ENCODE measurements around the gene ZBTB20. TPM values are rescaled to one million over a fixed set of nuclear protein-coding genes. Genes with fewer than 3 reads are reported as not detected.

ZBTB20 gene
- total and polyA plus RNA-seq, 10 of the 15 experiments (the other 5 are each of a cell fraction or from before 2014, with no cell fraction given): 0.20 to 5.5 (median 2.2) TPM

GRCh38 chr3:114400371-114400770 lies 746.7 kb downstream of the ZBTB20 start:
- in situ Hi-C loops (cut with MboI) (no loop called here), intact Hi-C loops (cut with micrococcal nuclease; ENCODE audit: unreplicated experiment) (no loop called here)
- Histone ChIP-seq H3K27me3 (replicated peaks in 1 of 2; ENCODE audit: control insufficient read depth in 2 of 2, insufficient read depth in 2 of 2, low read length in 1 of 2) (no peaks in the 10 kb centered on the region), H3K4me2 (ENCODE audit: control insufficient read depth, insufficient read depth) (no peak overlapping the region), H3K36me3 (ENCODE audit: control insufficient read depth in 2 of 2, insufficient read depth in 2 of 2, low read length in 1 of 2) (no peaks in the 10 kb centered on the region), H3K4me1 (ENCODE audit: control insufficient read depth, insufficient read depth, low read length) (peaks cover 3% of the 10 kb centered on the region; the same call in 1 of the 2 replicates), H3K9me3 (replicated peaks; ENCODE audit: control insufficient read depth, insufficient read depth, low read length) (no peaks in the 10 kb centered on the region), H3K4me3 (no peak overlapping the region), H3K27ac (ENCODE audit: control insufficient read depth, insufficient read depth) (no peak overlapping the region), H3K9ac (ENCODE audit: control insufficient read depth, insufficient read depth, low read length) (no peak overlapping the region), H2AFZ (ENCODE audit: control insufficient read depth, low read depth, low read length) (no peak overlapping the region), H4K20me1 (ENCODE audit: control insufficient read depth, insufficient read depth) (no peaks in the 10 kb centered on the region), H3K79me2 (ENCODE audit: control insufficient read depth, insufficient read depth, low read length) (no peaks in the 10 kb centered on the region)
- no TSS peak for BruUV-seq (replicated peaks)
- SMC1A ChIA-PET (ENCODE audit: uncharacterized antibody, unreplicated experiment): interaction anchor here (0.7 to 1.9 kb wide), 5 partner anchors 10 to 18 kb away, joined by 3 to 11 read pairs (median 3); no protein-coding TSS in a partner anchor
- no peak for TF ChIP-seq KLF5 (IDR thresholded peaks at IDR 0.05; ENCODE audit: partially characterized antibody)
- TF ChIP-seq HDAC6 (IDR thresholded peaks at IDR 0.05; ENCODE audit: unreplicated experiment): no peak
- no peak for TF ChIP-seq ATF7 (IDR thresholded peaks at IDR 0.05; ENCODE audit: low read depth)
- TF ChIP-seq RELA (IDR thresholded peaks at IDR 0.05; ENCODE audit: borderline replicate concordance, partially characterized antibody): no peak
- no peak for TF ChIP-seq KAT2A (conservative IDR thresholded peaks at IDR 0.05; ENCODE audit: control insufficient read depth, low read depth, low read length)
- no peak for TF ChIP-seq RCOR1 (conservative IDR thresholded peaks at IDR 0.05; ENCODE audit: low read depth, low read length)
- TF ChIP-seq PAX8 (IDR thresholded peaks at IDR 0.05): no peak
- TF ChIP-seq SP1 (IDR thresholded peaks at IDR 0.05; ENCODE audit: low read depth, low read length): no peak
- no peak for TF ChIP-seq EGR1 (IDR thresholded peaks at IDR 0.05; ENCODE audit: borderline replicate concordance in 1 of 2, low read depth in 2 of 2, low read length in 2 of 2)
- TF ChIP-seq POLR2AphosphoS5 (IDR thresholded peaks at IDR 0.05; ENCODE audit: low read length): no peak
- TF ChIP-seq BCLAF1 (IDR thresholded peaks at IDR 0.05): no peak
- no peak for TF ChIP-seq ZBTB33 (IDR thresholded peaks at IDR 0.05)
- TF ChIP-seq CHD1 (IDR thresholded peaks at IDR 0.05; ENCODE audit: low read depth, low read length): no peak
- TF ChIP-seq SKIL (IDR thresholded peaks at IDR 0.05; ENCODE audit: low read depth, poor library complexity, severe bottlenecking): no peak
- ATAC-seq (no peak), DNase-seq (ENCODE audit: low read depth, low spot score) (no peak), FAIRE-seq (no peak)
- RAD21 ChIA-PET (ENCODE audit: unreplicated experiment): no interaction called here
- 44% methylated on average over 4 of the region's 4 CpGs for WGBS (ENCODE audit: insufficient coverage, insufficient replicate concordance, low lambda C conversion rate, missing lambda C conversion rate)
- CTCF ChIA-PET: interaction anchor here (0.5 to 2.1 kb wide), 5 partner anchors 17 to 319 kb away, joined by 3 to 6 read pairs (median 3); no protein-coding TSS in a partner anchor
- POLR2A ChIA-PET: interaction anchor here (0.6 to 1.0 kb wide), 2 partner anchors 9 to 23 kb away, joined by 3 to 4 read pairs; no protein-coding TSS in a partner anchor
